ENCODE data around the gene ACTG1.
A peak's percentile ranks its signal among the peaks of the same experiment; 100 is the strongest.

The ACTG1 gene

DNA sequence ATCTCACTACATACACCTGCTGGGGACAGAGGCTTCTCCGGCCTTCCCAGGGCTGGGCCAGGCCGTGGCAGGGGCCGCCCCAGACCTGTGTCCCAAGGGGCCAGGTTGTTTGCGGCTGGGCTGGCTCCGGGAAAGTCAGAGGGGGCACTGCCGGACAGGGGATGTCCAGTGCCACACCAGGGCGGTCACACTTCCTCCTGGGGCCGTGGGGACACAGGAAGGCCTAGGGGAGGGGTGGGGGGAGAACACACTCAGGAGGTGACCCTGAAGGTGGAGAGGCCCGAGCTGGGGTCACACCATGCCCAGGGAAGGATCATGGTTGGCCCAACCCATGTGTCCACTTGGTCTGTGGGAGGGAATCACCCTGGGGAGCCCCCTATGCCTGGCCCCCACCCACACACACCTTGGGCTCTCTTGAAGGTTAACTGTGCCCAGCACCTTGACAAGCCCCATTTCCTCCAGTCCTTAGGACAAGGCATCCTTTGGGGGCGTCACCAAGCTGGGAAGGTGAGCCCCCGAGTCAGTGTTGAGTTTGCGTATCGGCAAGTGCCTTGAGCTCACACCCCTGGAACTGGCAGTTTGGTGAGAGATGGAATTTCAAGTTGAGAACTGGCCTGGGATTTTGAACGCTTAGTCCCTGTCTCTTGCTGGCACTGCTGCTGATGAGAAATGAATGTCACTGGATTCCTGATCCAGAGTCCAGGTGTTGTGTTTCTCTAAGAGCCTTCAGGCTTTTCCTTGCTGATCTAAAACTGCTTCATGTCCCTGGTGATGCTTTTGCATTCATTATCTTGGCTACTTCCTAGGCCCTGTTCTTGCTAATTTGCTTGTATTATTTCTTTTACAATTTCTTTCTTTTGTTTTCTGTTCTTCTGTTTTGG lies 7.7 kb upstream of the ACTG1 start:
- H3K4me1 ChIP-seq (ENCODE audit: control insufficient read depth, insufficient read depth, low read length, poor library complexity, severe bottlenecking), result peaks cover 38% of the 10 kb centered on the region
- no peak overlapping the region for H3K27ac ChIP-seq (ENCODE audit: low read depth, low read length, severe bottlenecking)
- H3K4me3 ChIP-seq (ENCODE audit: extremely low read depth, insufficient read depth, low read length, poor library complexity, severe bottlenecking), result no peak overlapping the region
- no peaks in the 10 kb centered on the region for H3K36me3 ChIP-seq (ENCODE audit: control insufficient read depth, insufficient read depth, low read length)
- no peaks in the 10 kb centered on the region for H3K9me3 ChIP-seq (ENCODE audit: control insufficient read depth, low read length)
- WGBS, 2 experiments (ENCODE audit: insufficient coverage in 2 of 2), result 79% methylated on average over 14 of the region's 14 CpGs

DNA sequence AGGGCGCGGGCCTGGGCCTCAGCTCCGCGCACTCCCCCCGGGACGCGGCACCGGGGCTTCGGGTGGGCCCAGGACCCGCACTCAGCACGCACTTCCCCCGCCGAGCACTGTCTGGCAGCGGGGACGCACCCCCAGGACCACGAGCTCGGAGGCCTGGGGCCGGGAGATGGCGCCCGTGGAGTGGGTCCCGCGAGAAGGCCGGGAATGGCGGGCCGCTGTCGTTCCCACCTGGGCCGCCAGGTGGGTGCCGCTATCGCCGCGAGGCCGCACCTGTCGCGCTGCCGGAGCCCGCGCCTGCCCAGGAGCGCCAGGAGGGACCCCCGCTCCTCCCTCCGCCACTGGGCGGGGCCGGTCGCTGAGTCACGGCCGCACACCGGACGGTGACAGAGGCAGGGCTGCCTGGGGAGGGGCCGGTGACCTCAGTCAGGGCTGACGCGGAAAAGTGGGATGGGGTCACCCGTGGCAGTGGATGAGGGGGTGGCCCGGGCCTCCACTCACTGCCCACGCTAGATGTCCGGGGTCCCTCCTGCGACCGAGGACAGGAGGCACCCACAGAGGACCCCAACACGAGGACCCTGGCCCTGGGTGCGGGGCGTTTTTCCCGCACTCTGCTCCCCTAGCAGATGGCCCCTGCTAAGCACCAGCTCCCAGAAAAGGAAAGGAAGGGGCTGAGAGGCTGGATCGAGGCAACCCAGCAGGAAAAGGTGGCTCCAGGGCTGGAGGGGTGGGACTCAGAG lies 6.9 kb upstream of the ACTG1 start:
- H3K4me1 ChIP-seq (ENCODE audit: control insufficient read depth, insufficient read depth, low read length, poor library complexity, severe bottlenecking), result peaks cover 38% of the 10 kb centered on the region
- no peak overlapping the region for H3K27ac ChIP-seq (ENCODE audit: low read depth, low read length, severe bottlenecking)
- no peaks in the 10 kb centered on the region for H3K36me3 ChIP-seq (ENCODE audit: control insufficient read depth, insufficient read depth, low read length)
- peak overlapping the region; percentile 30 for H3K4me3 ChIP-seq (ENCODE audit: extremely low read depth, insufficient read depth, low read length, poor library complexity, severe bottlenecking)
- H3K9me3 ChIP-seq (ENCODE audit: control insufficient read depth, low read length), result no peaks in the 10 kb centered on the region
- 4 to 6% methylated on average over 49 to 51 of the region's 61 CpGs for WGBS, 2 experiments (ENCODE audit: insufficient coverage in 2 of 2)

DNA sequence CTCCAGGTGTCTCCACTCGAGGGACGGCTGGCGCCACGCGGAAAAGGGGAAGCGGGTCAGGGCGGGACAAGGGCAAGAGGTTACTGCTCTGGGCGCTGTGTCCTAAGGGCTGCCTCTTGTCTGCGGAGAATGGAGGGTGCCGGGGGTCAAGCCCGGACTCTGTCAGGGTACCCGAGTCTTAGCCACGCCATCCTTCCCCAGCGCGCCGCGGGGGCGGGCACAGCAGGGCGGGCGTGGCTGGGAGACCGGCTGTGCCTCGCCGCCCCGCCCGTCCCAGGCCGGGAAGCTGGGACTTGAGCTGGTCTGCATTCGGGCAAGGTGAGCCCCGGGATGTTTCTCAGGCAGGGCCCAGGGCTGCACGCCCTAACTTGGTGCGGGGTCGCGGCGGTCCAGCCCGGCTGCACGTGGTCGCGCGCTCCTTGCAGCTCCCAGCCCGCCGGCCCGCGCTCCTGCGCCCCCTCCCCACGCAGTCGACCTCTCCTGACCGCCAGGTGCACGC lies 6.2 kb upstream of the ACTG1 start:
- Histone ChIP-seq H3K4me1 (ENCODE audit: control insufficient read depth, insufficient read depth, low read length, poor library complexity, severe bottlenecking) (peaks cover 40% of the 10 kb centered on the region), H3K4me3 (ENCODE audit: extremely low read depth, insufficient read depth, low read length, poor library complexity, severe bottlenecking) (peak overlapping the region; percentile 30), H3K9me3 (ENCODE audit: control insufficient read depth, low read length) (no peaks in the 10 kb centered on the region), H3K36me3 (ENCODE audit: control insufficient read depth, insufficient read depth, low read length) (no peaks in the 10 kb centered on the region), H3K27ac (ENCODE audit: low read depth, low read length, severe bottlenecking) (no peak overlapping the region)
- 1 to 2% methylated on average over 41 to 44 of the region's 47 CpGs for WGBS, 2 experiments (ENCODE audit: insufficient coverage in 2 of 2)

DNA sequence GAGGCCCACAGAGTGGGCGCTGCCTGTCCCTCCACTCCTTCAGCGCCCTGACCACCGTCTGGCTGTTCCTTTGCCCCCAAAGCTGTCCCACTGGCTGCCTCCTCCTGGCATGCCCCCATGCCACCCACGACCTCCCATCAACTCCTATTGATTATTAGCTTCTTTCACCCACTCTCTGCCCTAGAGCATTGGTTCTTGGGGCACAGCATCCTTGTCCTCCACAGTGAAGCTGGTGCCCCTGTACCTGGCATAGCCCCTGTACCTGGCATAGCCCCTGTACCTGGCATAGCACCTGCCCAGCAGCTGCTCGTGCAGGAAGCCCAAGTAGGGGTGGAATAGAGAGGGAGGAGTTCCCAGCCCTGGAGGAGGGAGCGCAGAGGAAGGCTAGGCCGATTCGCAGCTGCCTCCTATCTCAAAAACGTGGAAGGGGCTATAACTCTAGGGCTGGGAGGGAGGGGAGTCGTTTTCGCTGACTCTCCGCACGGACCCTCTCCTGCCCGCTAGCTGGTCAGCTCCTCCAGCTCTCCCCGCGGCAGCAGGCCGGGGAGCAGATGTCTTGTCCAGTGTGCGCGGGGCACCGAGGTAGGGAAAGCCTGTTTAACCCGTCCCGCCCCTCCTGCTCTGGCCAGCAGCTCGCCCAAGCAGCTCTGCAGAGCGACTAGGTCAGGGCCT lies 5.7 kb upstream of the ACTG1 start:
- H3K4me3 ChIP-seq (ENCODE audit: extremely low read depth, insufficient read depth, low read length, poor library complexity, severe bottlenecking), result peak overlapping the region; percentile 30
- H3K9me3 ChIP-seq (ENCODE audit: control insufficient read depth, low read length), result no peaks in the 10 kb centered on the region
- peaks cover 38% of the 10 kb centered on the region for H3K4me1 ChIP-seq (ENCODE audit: control insufficient read depth, insufficient read depth, low read length, poor library complexity, severe bottlenecking)
- H3K27ac ChIP-seq (ENCODE audit: low read depth, low read length, severe bottlenecking), result no peak overlapping the region
- H3K36me3 ChIP-seq (ENCODE audit: control insufficient read depth, insufficient read depth, low read length), result no peaks in the 10 kb centered on the region
- 20 to 22% methylated on average over 23 of the region's 24 CpGs for WGBS, 2 experiments (ENCODE audit: insufficient coverage in 2 of 2)

DNA sequence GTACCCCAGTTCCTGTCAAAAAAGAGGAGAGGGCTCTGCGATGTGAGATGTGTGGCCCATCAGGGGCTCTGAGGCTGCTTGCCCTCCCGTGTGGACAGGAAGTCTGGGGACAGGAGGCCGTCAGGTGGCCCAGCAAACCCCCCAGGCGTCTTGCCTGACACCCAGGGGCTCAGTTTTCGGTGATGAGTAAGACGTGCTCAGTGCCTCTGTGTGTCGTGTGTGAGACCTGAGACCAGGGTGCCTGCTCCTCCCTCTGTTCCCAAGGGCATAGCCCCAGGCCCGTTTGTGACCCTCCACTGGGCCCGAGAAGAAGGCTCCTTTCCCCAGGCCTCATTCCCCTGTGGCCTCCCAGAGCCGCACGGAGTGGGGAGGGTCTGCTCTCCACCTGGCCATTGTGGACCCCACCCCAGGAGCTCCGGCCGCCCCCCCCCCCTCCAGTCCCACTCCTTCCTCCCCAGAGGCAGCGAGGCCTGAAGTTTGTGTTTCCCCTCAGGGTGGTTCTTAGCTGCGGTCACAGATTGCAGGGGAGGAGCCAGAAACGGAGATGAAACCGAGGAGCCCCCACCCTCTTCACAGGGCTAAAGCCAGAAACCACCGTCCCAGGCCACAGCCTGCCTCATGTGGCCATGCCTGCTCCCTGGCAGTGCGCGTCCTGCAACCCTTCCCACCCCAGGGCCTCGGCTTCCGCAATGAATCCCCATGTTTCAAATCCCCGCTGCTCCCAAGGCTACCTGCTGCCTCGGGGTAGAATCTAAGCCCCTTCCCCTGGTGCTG lies 4.9 kb upstream of the ACTG1 start:
- 45 to 51% methylated on average over 15 to 20 of the region's 24 CpGs for WGBS, 2 experiments (ENCODE audit: insufficient coverage in 2 of 2)
- Histone ChIP-seq H3K9me3 (ENCODE audit: control insufficient read depth, low read length) (no peaks in the 10 kb centered on the region), H3K4me3 (ENCODE audit: extremely low read depth, insufficient read depth, low read length, poor library complexity, severe bottlenecking) (peak overlapping the region; percentile 2), H3K27ac (ENCODE audit: low read depth, low read length, severe bottlenecking) (no peak overlapping the region), H3K4me1 (ENCODE audit: control insufficient read depth, insufficient read depth, low read length, poor library complexity, severe bottlenecking) (peaks cover 38% of the 10 kb centered on the region), H3K36me3 (ENCODE audit: control insufficient read depth, insufficient read depth, low read length) (no peaks in the 10 kb centered on the region)

DNA sequence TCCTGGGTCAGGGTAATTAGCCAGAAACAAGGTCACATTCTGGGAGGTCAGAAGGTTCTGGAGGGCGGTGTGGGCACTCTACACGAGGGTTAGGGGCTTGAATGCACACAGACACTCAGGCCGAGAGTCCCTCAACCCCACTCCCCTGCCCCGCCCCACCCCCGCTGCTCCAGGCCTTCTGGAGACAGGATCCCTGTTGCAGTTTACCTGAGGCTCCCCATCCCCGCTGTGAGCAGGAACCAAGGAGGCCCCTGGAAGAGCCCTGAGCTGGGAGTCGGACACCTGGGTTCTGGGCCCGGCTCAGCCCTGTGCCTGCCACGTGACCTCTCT lies 4.4 kb upstream of the ACTG1 start:
- peaks cover 4% of the 10 kb centered on the region for H3K36me3 ChIP-seq (ENCODE audit: control insufficient read depth, insufficient read depth, low read length)
- peaks cover 38% of the 10 kb centered on the region for H3K4me1 ChIP-seq (ENCODE audit: control insufficient read depth, insufficient read depth, low read length, poor library complexity, severe bottlenecking)
- no peaks in the 10 kb centered on the region for H3K9me3 ChIP-seq (ENCODE audit: control insufficient read depth, low read length)
- WGBS, 2 experiments (ENCODE audit: insufficient coverage in 2 of 2), result 92 to 95% methylated on average over 7 to 8 of the region's 9 CpGs
- peak overlapping the region; percentile 61 for H3K4me3 ChIP-seq (ENCODE audit: extremely low read depth, insufficient read depth, low read length, poor library complexity, severe bottlenecking)
- no peak overlapping the region for H3K27ac ChIP-seq (ENCODE audit: low read depth, low read length, severe bottlenecking)

DNA sequence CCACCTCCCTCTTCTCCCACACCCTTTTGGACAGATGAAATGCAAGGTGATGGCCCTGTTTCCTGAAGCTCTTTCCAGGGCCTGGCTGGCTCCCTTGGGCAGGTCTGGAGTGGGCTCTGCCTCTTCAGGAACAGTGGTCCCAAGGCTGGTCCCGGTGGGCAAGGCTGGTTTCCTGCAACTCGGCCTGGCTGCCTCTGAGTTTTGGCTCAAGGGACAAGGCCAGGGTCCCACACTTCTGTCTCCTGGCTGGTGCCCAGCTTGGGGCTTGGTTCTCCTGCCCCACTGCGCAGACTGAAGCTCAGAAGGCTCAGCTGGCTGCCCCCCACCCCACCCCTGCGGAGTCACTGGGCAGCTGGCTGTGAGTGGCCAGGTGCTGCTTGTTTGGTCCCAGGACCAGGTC lies 3.8 kb upstream of the ACTG1 start:
- H3K36me3 ChIP-seq (ENCODE audit: control insufficient read depth, insufficient read depth, low read length), result peaks cover 9% of the 10 kb centered on the region
- H3K4me1 ChIP-seq (ENCODE audit: control insufficient read depth, insufficient read depth, low read length, poor library complexity, severe bottlenecking), result peaks cover 38% of the 10 kb centered on the region
- no peak overlapping the region for H3K27ac ChIP-seq (ENCODE audit: low read depth, low read length, severe bottlenecking)
- WGBS, 2 experiments (ENCODE audit: insufficient coverage in 2 of 2), result 77 to 86% methylated on average over 3 to 4 of the region's 4 CpGs
- peak overlapping the region; percentile 61 for H3K4me3 ChIP-seq (ENCODE audit: extremely low read depth, insufficient read depth, low read length, poor library complexity, severe bottlenecking)
- no peaks in the 10 kb centered on the region for H3K9me3 ChIP-seq (ENCODE audit: control insufficient read depth, low read length)

DNA sequence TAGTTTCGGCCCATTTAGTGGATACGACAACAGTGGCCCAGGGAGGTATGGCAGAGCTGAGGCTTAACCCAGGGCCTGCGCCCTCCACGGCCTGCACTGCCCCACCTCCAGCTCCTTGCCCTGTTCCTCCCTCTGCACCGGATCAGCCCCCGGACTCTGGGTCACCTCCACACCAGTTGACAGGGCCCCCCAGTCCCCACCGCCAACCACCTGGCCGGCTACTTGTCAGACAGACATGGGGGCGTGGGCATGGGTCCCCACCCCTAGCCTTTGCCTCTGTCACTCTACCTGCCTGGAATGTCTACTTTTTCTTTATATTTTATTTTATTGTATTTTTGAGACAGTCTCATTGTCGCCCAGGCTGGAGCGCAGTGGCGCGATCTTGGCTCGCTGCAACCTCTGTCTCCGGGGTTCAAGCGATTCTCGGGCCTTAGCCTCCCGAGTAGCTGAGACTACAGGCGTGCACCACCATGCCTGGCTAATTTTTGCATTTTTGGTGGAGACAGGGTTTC lies 3.0 kb upstream of the ACTG1 start:
- WGBS, 2 experiments (ENCODE audit: insufficient coverage in 2 of 2), result 56 to 70% methylated on average over 14 to 17 of the region's 19 CpGs
- Histone ChIP-seq H3K9me3 (ENCODE audit: control insufficient read depth, low read length) (no peaks in the 10 kb centered on the region), H3K27ac (ENCODE audit: low read depth, low read length, severe bottlenecking) (peak overlapping the region; percentile 92), H3K4me3 (ENCODE audit: extremely low read depth, insufficient read depth, low read length, poor library complexity, severe bottlenecking) (peak overlapping the region; percentile 61), H3K36me3 (ENCODE audit: control insufficient read depth, insufficient read depth, low read length) (peaks cover 18% of the 10 kb centered on the region), H3K4me1 (ENCODE audit: control insufficient read depth, insufficient read depth, low read length, poor library complexity, severe bottlenecking) (peaks cover 38% of the 10 kb centered on the region)

DNA sequence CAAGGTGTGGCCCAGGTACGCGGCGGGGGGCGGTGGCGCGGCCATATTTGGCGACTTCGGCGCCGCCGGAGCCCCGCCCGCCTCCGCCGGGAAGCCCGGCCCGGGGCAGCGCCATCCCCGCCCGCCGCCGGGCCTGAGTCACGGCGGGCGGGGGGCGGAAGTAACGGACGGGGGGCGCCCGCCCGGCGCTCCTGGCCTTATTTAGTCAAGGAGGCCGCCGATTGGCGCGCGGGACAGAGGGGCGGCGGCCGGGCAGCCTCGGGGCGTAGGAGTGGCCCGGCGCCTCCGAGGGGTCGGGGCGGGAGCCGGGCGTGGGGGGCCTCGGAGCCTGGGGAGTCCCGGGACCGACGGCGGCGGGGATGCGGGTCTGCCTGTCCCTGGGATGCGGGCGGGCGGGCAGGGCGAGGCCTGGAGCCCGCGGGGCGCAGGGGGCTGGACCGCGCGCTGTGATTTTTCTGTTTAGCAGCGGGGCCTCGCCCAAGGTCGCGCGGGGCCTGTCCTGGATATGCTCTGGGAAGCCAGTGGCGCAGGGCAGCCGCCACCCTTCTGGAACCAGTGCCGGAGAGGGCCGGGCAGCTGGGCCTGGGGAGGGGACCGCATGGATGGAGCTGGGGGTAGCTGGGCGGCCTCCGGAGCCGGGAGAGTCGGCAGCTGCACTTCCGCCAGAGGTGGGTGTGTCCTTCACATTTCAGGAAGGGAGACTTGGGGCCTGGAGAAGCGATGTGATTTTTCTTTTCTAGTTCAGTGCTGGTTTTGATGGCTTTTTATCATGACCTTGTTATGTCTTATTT lies 2.3 kb upstream of the ACTG1 start:
- Histone ChIP-seq H3K4me3 (ENCODE audit: extremely low read depth, insufficient read depth, low read length, poor library complexity, severe bottlenecking) (peak overlapping the region; percentile 61), H3K9me3 (ENCODE audit: control insufficient read depth, low read length) (no peaks in the 10 kb centered on the region), H3K4me1 (ENCODE audit: control insufficient read depth, insufficient read depth, low read length, poor library complexity, severe bottlenecking) (peaks cover 38% of the 10 kb centered on the region), H3K27ac (ENCODE audit: low read depth, low read length, severe bottlenecking) (peak overlapping the region; percentile 92), H3K36me3 (ENCODE audit: control insufficient read depth, insufficient read depth, low read length) (peaks cover 24% of the 10 kb centered on the region)
- 0 to 1% methylated on average over 57 to 73 of the region's 82 CpGs for WGBS, 2 experiments (ENCODE audit: insufficient coverage in 2 of 2)

Data from mesodermal cell (in vitro differentiated cells).